Left lung (tissue), 10 donors: ENCODE data around the gene SOCS3. TPM values are rescaled to one million over a fixed set of nuclear protein-coding genes. Genes with fewer than 3 reads are reported as not detected.

Experiments used
- ATAC-seq: fragments of 200-7000 bp; cut with Tn5 transposase; one replicate; pipeline ENCODE4 v1.9.1; 2020; ENCODE audit warnings: moderate library complexity
- DNase-seq, 4 donors: peaks; one replicate each; pipeline ENCODE4 v3.0.0-alpha.2; 2013 to 2020
- H3K27ac ChIP-seq, 2 donors: fragments of 200-600 bp; sonication (generic) in 1 of 2; one replicate each; pipeline versions ENCODE4 v1.5.0 to v1.8.0; 2020 to 2021
- H3K27me3 ChIP-seq, 2 donors: fragments of 200-600 bp; sonication (generic) in 1 of 2; one replicate each; pipeline versions ENCODE4 v1.5.0 to v1.8.0; 2020 to 2021
- H3K36me3 ChIP-seq, 2 donors: fragments of 200-600 bp; sonication (generic) in 1 of 2; one replicate each; pipeline versions ENCODE4 v1.5.0 to v1.8.0; 2020 to 2021
- H3K4me1 ChIP-seq, 2 donors: fragments of 200-600 bp; one replicate each; pipeline ENCODE4 v1.8.0; 2021
- H3K4me3 ChIP-seq, 2 donors: fragments of 200-600 bp; sonication (generic) in 1 of 2; one replicate each; pipeline versions ENCODE4 v1.5.0 to v1.8.0; 2020 to 2021; ENCODE audit warnings: mild to moderate bottlenecking in 1 of 2
- H3K9me3 ChIP-seq, 2 donors: fragments of 200-600 bp; sonication (generic) in 1 of 2; one replicate each; pipeline versions ENCODE4 v1.5.0 to v1.8.0; 2020 to 2021
- intact Hi-C, 2 donors: fragments of 100-400 bp; cut with DNase I; formaldehyde crosslinking; loops; one replicate each; pipeline versions ENCODE4 v1.11.2 to v1.14.2; 2022
- polyA plus RNA-seq, 6 donors: library from polyadenylated mRNA; unstranded; fragments of 120-200 nt; gene quantifications; one replicate each; pipeline ENCODE4 v1.2.1, GENCODE V29; 2013; ENCODE audit not compliant: insufficient read length in 6 of 6
- total RNA-seq, 2 donors: library from RNA; stranded (reverse); fragmentation: NEBNext Ultra II Directional; extraction: Animal tissue kit (Norgen Biotek cat#: 25700); gene quantifications; one replicate each; pipeline ENCODE4 v1.2.1, GENCODE V29; 2021
- TF ChIP-seq, protein P1 (sequence below), 2 donors: fragments of 200-600 bp; sonication (generic) in 1 of 2; IDR thresholded peaks; one replicate each; pipeline versions ENCODE4 v1.5.0 to v1.8.0; 2021; ENCODE audit warnings: antibody characterized with exemption in 2 of 2
- donor health status: DM: no; HTN: yes; CAD: no.
- donor health status: DM: no; HTN: no; CAD: no.

The SOCS3 gene
- total and polyA plus RNA-seq, 8 donors = 4.7 to 118 (median 40.7) TPM

DNA sequence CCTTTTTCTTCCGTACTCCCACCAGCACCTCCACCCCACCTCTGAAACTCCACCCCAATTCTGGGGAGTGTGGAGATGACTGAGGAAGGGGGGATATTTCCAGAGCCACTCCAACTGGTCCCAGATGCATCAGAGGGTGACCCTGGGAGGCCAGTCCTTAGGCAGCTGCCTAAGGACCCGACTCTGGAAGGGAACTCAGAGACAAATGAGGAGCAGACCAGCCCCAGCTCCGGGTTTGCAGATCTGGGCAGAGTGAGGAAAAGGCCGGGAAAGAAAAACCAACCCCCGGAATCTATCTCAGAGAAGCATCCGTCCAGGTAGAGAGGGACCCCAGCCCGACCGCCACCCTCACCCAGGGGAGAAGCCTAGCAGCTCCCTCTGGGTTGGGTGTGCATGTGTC lies 41.5 kb downstream of the SOCS3 start:
- H3K27ac ChIP-seq = peak overlapping the region in 1 of 2 donors; percentile 86
- no peak for ATAC-seq

DNA sequence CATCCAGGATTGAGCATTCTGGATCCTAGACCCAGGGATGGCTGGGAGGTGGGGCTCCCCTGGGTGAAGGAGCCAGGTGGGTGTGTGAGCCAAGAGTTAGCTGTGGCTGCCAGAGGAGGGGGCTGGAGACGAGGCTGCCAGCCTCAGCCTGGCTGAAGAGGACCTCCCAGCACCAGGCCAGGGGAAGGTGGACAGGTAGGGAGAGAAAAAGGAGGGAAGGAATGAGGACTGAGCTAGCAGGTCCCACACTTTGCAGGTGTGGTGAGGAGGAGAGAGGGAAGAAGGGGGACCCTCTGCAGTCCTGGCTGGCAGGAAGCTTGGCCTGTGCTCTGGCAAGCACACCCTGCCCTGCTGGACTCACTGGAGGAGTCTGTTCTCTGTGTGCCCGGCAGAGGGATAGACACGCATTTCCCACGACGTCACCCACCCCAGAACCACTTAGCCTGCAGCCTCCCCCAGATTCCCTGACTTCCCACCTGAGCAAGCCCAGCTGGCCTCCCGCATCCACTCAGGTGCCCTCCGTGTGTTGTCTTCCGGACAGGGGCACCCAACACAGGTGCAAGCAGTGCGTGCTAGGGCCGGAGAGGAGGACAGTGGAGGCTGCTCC lies 42.0 kb downstream of the SOCS3 start:
- Histone ChIP-seq H3K4me1 (peaks cover 41 to 76% of the 10 kb centered on the region in 2 donors), H3K27ac (peak overlapping the region in 1 of 2 donors; percentile 86), H3K36me3 (no peaks in the 10 kb centered on the region), H3K4me3 (no peak overlapping the region), H3K27me3 (peaks cover 0 to 32% of the 10 kb centered on the region in 2 donors), H3K9me3 (no peaks in the 10 kb centered on the region)
- intact Hi-C loops = no loop called here
- TF ChIP-seq, protein P1, sequence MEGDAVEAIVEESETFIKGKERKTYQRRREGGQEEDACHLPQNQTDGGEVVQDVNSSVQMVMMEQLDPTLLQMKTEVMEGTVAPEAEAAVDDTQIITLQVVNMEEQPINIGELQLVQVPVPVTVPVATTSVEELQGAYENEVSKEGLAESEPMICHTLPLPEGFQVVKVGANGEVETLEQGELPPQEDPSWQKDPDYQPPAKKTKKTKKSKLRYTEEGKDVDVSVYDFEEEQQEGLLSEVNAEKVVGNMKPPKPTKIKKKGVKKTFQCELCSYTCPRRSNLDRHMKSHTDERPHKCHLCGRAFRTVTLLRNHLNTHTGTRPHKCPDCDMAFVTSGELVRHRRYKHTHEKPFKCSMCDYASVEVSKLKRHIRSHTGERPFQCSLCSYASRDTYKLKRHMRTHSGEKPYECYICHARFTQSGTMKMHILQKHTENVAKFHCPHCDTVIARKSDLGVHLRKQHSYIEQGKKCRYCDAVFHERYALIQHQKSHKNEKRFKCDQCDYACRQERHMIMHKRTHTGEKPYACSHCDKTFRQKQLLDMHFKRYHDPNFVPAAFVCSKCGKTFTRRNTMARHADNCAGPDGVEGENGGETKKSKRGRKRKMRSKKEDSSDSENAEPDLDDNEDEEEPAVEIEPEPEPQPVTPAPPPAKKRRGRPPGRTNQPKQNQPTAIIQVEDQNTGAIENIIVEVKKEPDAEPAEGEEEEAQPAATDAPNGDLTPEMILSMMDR (IDR thresholded peaks at IDR 0.05) = no peak
- DNase-seq = no peak
- no peak for ATAC-seq

More for the DNA sequence above, 41.5 kb downstream of the SOCS3 start:
- H3K4me1 ChIP-seq = peaks cover 44 to 76% of the 10 kb centered on the region in 2 donors
- no peaks in the 10 kb centered on the region for H3K9me3 ChIP-seq
- DNase-seq = no peak
- TF ChIP-seq, protein P1 (IDR thresholded peaks at IDR 0.05) = no peak
- intact Hi-C loops = no loop called here
- no peaks in the 10 kb centered on the region for H3K36me3 ChIP-seq
- no peak overlapping the region for H3K4me3 ChIP-seq
- peaks cover 0 to 27% of the 10 kb centered on the region in 2 donors for H3K27me3 ChIP-seq

DNA sequence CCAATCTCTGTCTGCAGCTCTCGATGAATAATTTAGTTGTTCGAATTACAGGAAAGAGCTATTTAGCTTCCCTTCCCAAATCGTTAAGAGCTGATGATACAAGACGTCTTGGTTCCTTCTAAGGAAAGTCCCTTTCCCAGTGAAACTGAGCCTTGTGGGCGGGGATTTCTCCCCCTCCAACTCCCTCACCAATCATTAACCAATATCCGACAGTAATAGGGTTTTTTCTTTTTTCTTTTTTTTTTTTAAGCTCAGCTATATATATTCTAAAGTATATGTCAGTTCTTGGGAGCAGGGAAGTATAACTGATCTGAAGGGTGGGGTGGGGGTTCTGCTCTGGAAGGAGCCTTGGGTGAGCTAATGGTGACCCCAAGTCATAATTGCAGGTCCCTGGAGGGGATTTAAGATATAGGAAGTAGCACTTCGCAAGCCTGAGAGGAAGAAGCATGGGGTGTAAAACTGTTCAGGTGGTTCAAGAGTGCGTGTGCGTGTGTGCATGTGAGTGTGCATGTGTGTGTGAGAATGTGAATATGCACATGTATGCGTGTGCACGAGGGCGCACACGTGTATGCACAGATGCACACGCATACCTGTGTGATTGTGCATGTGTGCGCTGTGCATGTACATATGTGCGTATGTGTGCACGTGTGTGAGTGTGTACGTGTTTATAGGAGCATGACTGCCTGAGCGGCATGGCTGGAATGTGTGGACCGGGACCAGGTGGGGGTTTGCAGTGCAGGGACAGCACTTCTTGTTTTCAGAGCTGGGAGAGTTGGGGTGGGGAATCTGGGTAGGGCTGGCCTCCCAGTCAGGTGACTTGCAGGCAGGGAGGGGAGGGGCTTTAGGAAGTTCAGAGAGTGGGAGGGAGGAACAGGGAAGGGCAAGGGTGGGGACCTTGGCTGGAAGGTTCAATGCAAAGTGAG lies 42.7 kb downstream of the SOCS3 start:
- ATAC-seq (peak; percentile 57), DNase-seq (peak in 2 of 4 donors; percentile 85 to 86)
- H3K9me3 ChIP-seq = no peaks in the 10 kb centered on the region
- peaks cover 39 to 70% of the 10 kb centered on the region in 2 donors for H3K4me1 ChIP-seq
- no peak overlapping the region for H3K4me3 ChIP-seq
- no peaks in the 10 kb centered on the region for H3K36me3 ChIP-seq
- peaks cover 0 to 33% of the 10 kb centered on the region in 2 donors for H3K27me3 ChIP-seq
- TF ChIP-seq, protein P1 (IDR thresholded peaks at IDR 0.05) = no peak
- peak overlapping the region; percentile 81 to 86 for H3K27ac ChIP-seq
- intact Hi-C loops = no loop called here

DNA sequence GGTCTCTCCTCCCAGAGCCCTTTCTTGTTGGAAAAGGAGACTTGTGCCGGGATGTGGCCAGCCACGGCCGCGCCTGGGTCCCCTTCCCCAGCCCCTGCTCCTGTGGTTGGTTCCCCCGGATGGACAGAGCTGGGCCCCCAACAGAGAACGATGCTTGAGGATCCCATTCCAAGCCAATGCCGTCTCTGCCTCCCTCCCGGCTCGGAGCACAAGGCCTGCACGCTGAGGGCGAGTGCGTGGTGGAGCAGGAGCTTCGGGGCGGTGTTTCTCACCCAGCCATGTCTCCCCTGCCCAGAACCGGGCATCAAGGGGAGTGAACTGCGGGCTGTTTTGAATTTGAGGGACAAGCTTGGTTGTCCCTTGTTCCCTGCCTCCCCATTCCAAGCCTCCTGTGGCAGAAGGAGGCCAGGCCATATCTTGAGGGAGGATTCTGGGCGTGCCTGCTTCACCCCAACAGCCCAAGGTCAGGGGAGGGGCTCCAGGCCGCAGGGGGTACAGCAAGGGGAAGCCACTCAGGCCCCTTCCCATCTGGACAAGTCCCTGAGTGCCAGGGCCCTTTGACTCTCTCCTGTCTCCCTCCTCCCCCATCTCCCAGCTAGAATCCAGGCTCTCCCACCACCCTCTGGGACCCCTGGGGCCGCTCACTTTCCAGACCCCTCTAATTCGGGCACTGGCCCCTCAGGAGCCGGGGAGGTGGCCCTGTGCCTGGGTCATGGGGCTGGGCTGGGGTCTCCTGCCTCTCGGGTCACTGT lies 43.6 kb downstream of the SOCS3 start:
- H3K4me1 ChIP-seq = peaks cover 39 to 68% of the 10 kb centered on the region in 2 donors
- H3K27ac ChIP-seq = peak overlapping the region; percentile 81 to 86
- H3K27me3 ChIP-seq = peaks cover 0 to 33% of the 10 kb centered on the region in 2 donors
- H3K9me3 ChIP-seq = no peaks in the 10 kb centered on the region
- ATAC-seq = no peak
- no peaks in the 10 kb centered on the region for H3K36me3 ChIP-seq
- intact Hi-C loops = no loop called here
- TF ChIP-seq, protein P1 (IDR thresholded peaks at IDR 0.05) = no peak
- H3K4me3 ChIP-seq = peak overlapping the region in 1 of 2 donors; percentile 7
- no peak for DNase-seq
